GM12878 (cell line): ENCODE results near the gene CLEC19A.

ENCODE experiments used
- POLR2A ChIP-seq: IDR thresholded peaks from 2 replicates; pipeline ENCODE4 v1.6.1; 2011; ENCODE audit warnings: low read depth, mild to moderate bottlenecking, low read length
- TCF7 ChIP-seq: IDR thresholded peaks from 2 replicates; pipeline ENCODE4 v1.6.1; 2014; ENCODE audit warnings: antibody characterized with exemption, borderline replicate concordance
- TF ChIP-seq, protein P1 (sequence below), 3 experiments: IDR thresholded peaks in 2 of 3; conservative IDR thresholded peaks in 1 of 3; 2 replicates each; pipeline ENCODE4 v1.5.1; 2011; ENCODE audit warnings: low read depth in 3 of 3, low read length in 3 of 3, mild to moderate bottlenecking in 3 of 3, control low read depth in 2 of 3, moderate library complexity in 2 of 3, inconsistent platforms in 1 of 3, mixed read lengths in 1 of 3; ENCODE audit not compliant: control insufficient read depth in 2 of 3, insufficient read depth in 1 of 3; ENCODE audit errors: extremely low read depth in 1 of 3

DNA sequence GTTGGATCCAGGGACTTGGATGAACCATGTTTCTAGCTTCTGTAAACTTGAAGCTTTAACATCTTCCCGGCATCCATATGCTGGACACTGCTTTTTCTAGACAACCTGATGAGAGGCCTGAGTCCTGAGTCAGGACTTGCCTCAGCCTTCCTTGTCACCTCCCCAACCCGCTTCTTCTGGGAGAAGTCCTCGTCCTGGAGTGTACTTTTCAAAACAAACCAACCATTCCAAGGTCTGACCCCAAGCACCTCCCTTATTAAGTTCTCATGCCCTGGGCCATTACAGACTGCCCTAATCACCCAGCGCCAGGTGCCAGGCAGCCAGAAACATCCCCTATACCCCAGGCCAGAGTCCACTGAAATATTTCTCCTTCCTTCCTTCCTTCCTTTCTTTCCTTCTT is 59.4 kb downstream of the CLEC19A start:
- TF ChIP-seq, protein P1, sequence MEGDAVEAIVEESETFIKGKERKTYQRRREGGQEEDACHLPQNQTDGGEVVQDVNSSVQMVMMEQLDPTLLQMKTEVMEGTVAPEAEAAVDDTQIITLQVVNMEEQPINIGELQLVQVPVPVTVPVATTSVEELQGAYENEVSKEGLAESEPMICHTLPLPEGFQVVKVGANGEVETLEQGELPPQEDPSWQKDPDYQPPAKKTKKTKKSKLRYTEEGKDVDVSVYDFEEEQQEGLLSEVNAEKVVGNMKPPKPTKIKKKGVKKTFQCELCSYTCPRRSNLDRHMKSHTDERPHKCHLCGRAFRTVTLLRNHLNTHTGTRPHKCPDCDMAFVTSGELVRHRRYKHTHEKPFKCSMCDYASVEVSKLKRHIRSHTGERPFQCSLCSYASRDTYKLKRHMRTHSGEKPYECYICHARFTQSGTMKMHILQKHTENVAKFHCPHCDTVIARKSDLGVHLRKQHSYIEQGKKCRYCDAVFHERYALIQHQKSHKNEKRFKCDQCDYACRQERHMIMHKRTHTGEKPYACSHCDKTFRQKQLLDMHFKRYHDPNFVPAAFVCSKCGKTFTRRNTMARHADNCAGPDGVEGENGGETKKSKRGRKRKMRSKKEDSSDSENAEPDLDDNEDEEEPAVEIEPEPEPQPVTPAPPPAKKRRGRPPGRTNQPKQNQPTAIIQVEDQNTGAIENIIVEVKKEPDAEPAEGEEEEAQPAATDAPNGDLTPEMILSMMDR (IDR thresholded peaks at IDR 0.05 in 2 of 3, conservative IDR thresholded peaks at IDR 0.05 in 1 of 3; ENCODE audit: control insufficient read depth in 2 of 3, extremely low read depth in 1 of 3, insufficient read depth in 1 of 3, low read depth in 3 of 3, low read length in 3 of 3): no peak
- TF ChIP-seq TCF7 (no peak), POLR2A (no peak)
